ENCODE data around the gene MIS12.

The MIS12 gene

DNA sequence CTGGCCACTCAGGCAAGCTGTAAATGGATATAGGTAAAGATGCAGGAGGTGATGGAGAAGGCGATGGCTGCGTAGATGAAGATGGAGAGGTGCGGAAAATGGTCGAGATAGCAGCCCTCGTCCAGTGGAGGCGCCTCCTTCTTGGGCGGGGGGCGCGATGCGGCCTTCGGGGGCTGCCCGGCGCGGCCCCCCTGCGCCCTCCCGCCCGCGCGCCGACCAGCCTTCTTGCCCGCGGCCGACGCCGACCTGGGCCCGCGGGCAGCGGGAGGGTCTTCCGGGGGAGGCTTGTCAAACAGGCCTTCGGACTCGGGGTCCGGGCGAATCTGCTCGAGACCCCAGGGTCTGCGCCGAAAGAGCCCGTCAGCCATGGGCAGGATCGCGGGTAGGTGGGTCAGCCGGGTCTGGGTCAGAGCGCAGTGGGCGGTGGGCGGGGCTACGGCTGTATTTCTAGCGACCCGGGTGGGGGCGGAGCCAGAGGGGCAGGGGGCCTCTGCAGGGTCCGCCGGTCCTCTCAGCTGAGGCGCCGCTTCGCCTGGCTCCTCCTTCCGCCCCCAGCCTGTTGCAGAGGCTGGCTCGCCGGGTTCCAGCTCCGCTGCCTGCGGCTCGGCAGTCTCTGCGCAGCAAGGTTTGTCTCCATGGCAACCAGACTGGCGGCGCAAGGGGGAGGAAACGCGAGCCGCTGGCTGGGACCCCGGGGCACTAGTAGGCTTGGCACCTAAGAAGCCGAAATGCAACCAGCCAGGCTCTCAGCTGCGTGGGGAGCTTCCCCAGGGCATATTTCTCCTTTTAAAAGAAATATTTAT lies 14.4 kb downstream of the MIS12 start:
- DNase-seq: peak; percentile 59 to 66

DNA sequence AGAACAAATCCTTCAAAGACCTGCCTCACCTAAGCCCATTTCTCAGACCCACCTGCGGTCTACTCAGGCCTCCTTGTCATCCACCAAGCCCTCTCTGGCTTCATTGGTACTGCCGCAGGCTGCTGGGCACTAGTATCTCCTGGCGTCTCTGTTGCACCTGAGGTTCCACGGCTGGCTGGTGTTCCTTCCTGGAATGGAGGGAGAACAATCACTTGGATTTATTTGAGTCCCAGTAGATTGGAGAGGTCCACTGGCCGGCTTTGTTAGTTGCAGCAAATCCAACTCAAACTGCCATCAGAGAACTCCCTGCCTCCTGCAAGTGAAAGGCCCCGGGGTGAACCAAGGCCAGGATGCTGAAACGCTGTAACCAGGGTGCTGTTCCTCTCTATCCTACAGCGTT lies 15.3 kb downstream of the MIS12 start:
- no peak for DNase-seq

DNA sequence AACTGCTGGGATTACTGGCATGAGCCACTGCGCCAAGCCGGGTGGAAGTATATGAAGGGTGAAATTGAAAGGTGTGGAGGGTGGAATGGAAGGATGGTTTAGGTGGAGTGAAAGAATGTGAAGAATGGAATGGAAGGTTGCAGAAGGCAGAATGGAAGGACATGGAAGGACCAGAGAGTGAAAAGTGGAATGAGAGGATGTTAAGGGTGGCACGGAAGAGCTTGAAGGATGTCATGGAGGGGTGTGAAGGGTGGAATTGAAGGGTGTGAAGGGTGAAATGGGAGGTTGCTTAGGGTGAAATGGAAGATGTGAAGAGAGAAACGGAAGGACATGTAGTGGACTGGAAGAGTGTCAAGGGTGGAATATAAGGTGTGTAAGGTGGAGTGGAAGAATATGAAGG lies 16.2 kb downstream of the MIS12 start:
- DNase-seq: no peak

DNA sequence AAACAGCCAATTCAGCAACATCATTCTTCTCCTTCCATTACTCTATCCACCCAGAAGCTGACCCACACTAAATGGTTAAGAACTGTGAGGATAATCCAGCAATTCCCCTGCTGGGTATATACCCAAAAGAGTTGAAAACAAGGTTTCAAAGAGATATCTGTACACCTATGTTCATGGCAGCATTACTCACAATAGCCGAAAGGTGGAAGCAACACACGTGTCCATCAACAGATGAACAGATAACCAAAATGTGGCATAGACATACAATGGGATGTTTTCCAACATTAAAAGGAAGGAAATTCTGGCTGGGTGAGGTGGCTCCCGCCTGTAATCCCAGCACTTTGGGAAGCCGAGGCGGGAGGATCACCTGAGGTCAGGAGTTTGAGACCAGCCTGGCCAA lies 19.9 kb downstream of the MIS12 start:
- DNase-seq: no peak

DNA sequence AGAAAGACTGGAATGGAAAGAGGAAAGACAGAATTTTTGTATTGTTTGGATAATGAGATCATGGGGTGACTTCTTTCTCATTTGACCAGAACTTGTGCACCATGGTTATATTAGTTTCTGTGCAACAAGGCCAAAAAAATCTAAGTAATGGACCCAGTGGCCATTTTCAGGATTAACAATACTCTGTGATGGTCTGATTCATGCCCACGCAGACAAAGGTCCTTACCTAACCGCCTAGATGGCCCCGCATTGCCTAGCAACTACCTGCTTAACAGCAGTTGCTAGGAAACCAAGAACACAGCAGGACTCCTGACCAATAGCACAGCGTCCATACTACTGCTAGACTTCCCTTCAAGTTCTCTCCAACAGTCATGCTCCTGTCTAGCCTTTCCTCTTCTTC lies 22.4 kb downstream of the MIS12 start:
- peak; percentile 13 to 54 for DNase-seq

DNA sequence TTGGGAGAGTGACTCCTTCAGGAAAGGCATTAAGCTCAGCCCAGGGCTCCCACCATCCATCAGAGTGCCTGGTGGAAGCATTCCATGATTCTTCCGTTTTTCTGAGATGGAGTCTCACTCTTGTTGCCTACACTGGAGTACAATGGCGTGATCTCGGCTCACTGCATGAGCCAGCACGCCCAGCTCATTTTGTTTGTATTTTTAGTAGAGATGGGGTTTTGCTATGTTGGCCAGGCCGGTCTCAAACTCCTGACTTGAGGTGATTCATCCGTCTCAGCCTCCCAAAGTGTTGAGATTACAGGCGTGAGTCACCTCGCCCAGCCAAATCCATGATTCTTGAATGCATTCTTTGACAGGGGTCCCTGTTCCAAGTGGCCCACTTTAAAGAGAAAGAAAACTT lies 23.1 kb downstream of the MIS12 start:
- no peak for DNase-seq

DNA sequence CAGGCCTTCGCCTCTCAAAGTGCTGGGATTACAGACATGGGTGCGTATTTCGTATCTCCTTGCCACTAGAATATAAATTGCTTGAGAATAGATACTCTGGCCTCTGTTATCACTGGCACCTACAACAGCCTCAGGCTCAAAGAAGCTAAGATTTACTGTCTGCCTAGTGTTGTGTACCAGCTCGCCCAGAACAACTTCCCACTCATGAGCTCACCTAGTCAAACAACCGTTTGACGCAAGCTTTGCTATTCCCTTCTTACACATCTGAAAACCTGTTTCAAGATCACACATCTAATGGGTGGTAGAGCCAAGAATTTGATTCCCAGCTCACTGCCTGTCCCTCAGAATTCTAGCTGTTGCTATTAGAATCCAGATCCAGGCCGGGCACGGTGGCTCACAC lies 24.4 kb downstream of the MIS12 start:
- DNase-seq: no peak

DNA sequence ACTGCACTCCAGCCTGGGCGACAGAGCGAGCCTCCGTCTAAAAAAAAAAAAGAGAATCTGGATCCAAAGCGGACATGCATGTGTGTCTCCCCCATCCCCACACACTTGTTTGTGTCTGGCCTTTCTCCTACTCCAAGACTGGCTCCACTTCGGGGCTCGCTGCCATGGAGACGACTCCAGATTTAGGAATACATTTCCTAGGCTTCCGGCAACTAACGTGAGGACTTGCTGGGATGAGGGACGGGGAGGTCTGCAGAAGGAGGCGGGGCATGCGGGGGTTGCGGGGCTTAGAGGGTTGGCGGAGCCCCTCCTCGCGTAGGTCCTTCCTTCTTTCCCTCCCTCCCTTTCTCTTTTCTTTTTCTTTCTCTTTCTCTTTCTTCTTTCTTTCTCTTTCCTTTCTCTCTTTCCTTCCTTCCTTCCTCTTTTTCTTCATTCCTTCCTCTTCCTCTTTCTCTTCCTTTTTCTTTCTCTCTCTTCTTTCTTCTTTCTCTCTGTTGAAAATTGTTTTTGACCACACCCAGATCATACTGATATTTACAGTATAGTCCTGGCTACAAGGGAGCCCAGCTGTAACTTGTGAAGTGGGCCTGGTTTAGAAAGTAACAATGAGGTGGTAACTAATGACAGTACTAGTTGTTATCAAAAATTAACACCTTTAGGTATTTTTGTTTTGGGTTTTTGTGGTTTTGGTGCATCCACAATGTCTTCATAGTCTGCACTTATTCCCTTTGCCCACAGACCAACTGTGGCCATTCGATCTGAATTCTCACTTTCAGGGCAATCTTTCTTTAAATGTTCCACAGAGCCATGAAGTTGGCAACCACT lies 25.2 kb downstream of the MIS12 start:
- no peak for DNase-seq

DNA sequence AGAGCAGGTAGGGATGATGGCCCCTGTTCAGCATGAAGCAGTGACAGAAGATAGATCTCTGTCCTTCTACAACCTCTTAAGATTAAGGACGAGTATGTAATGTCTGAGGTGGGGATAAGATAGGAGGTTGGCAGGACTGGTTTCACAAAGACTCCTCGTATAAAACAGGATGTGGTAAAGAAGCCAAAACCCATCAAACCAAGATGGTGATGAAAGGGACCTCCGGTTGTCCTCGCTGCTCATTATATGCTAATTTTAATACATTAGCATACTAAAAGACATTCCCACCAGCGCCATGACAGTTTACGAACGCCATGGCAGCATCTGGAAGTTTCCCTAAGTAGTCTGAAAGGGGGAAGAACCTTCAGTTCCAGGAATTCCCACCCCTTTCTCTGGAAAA lies 27.3 kb downstream of the MIS12 start:
- no peak for DNase-seq

DNA sequence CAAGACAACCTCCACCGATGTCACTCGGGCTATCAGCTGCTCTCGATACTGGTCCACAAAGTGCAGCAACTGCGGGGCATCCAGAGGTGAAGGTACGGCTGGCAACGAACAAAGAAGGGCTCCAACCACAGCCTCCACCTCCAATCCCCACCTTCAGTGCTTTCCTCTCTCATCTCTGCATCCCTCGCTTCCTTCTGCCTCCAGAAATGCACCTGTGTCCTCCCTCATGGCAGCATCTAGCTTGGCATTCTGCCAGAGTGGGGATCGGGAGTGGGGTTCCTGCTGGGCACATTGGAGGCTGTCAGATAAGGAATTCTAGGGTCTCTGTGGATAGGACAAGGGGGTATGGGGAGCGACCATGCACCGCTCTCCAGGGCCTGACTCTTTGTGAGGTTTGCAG lies 28.6 kb downstream of the MIS12 start:
- no peak for DNase-seq

DNA sequence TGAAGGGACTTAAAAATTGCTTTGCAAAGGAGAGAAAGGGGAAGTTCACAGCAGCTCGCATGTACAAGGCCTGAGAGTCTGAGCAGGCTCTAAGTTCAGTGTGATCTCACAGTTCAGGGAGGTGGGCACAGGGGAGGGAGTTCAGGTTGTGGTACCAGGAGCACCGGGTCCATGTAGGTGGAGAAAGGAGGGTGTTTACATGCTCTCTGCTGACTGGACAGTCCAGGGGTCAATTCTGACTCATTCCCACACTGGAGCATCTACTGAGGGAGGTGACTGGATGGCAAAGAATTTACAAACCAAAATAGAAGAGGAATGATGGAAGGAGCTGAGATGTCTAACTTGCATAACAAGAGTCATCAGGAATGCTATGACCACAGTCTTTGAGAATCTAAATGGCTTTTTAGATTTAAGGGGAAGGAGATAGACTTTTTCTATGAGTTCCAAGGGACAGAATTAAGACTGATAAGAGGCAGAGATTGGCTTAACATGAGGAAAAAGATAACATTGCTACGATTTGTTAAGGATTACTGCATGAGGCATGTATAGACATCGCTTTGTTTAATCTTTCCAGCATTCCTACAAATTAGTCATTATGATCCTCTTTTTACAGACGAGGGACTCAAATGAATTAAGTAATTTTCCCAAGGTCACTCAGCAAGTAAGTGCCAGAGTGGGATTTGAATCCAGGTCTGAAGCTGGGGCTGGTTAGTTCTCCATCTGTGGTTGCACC lies 29.9 kb downstream of the MIS12 start:
- no peak for DNase-seq

DNA sequence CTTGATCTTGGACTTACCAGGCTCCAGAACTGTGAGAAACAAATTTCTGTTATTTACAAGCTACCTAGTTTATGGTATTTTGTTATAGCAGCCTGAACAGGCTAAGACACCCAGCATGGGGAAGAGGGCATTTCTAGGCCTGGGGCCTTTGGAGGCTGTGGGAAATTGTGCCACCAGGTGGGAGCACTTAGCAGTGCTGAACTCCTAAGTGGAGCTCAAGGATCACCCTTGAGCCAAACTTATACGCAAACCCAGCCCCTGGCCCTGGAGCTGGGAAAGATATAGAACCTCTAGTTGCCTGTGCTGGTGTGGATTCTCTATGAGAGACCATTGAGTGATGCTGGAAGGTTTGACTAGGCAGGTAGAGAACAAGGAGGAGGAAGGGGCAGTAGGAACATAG lies 36.1 kb downstream of the MIS12 start:
- DNase-seq: no peak

DNA sequence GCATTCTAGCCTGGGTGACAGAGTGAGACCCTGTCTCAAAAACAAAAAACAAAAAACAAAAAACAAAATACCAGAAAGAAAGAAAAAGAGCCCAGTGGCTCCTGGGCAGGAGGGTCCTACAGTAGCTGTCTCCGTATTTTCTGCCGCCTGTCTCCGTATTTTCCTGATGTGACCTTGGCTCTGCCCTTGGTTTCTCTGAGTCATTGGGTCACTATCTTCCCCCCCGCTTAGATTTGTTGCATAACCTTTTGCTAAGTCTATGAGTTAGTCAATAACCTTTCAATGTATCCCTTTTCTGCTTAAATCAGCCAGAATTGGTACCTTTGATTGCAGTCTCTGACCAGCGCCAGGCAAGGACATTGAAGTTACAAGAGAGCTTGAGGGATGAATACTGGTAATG lies 36.9 kb downstream of the MIS12 start:
- DNase-seq: no peak

DNA sequence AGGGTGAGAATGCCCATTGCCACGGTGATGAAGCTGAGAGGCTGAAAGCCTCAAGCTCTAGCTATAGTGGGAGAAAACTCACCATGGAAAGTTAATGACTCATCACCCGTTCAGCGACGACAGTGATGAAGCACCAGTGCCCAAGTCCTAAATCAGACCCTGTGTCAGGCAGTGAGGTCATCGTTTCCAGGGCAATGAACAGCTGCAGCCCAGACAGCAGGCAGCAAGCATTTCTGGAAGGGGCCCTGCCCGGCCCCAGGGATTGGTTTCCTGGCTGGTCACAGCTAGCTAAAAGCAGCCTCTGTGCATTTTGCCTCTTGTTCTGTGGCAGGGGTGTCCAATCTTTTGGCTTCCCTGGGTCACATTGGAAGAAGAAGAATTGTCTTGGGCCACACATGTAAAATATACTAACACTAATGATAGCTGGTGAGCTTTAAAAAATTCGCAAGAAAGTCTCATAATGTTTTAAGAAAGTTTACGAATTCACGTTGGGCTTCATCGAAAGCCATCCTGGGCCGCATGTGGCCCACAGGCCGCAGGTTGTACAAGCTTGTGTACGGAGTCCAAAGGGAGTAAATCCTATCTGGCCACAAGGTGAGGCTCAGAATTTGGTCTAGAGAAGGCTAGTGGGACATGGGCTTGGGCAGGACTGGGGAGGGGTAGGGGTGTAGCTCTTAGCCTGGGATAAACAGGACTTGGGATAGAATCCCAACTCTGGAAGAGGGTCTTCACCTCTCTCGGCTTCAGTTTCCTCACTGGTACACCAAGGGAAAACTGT lies 40.6 kb downstream of the MIS12 start:
- peak in 1 of 2 experiments; percentile 16 for DNase-seq

DNA sequence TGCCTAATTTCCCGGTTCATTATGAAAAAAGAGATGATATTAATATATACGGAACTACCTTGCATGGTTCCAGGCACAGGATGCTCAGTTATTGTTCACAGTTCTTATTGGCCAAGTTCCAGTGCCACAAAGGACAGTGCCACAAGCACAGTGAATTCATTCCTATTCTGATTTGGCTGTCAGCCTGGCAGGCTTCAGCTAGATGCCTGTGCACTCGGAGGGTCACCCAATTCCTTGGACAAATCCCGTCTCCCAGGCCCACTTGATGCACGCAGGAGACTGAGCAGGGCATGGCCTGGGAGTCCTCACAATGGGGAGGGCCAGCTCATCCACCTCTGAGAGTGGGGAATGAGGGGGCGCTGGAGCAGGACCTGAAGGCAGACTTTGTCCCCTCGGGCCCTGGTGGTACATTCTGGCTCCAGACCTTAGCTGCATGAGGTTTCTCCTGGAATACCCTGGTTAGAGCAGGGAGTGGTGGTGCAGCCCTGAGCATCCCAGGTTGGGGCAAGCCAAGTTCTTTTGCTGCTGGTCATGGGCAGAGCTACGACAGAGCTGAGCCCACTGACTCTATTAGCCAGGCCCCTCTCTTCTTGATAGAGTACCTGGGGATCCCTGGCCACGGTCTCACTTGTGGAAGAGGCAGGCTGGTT lies 41.4 kb downstream of the MIS12 start:
- no peak for DNase-seq

DNA sequence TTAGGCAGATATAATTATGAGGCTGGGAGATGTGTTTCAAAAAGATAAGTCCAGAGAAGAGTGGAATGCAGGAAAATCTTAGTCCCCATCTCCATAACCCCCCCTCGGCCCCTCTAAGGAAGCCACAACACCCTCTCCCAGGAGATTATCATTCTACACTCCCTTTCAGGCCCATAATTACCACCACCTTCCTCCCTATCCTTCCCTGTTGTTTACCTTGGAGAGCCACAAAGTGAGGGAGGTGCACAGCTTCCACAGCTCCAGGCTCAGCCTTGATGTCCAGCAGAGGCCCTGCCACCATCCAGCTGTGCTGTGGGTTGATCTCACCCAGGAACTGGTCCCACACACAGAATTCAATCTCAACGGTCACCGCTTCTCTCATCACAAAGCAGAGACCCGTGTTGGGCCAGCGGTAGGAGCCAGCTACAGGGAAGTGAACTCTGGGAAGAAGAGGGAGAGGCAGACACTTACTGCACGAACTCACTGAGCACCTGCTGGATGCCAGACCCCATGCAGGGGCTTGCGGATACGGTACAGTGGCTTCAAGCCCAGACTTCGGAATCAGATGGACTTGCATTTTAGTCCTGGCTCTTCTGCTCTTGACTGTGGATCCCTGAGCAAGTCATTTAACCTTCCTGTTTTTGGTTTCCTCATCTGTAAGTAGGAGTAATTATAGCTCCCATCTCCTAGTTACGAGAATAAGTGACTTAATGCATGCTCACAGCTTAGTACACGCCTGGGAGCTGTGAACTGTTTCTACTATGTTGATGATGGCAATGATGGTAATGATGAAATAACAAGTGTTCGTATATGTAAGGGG lies 44.1 kb downstream of the MIS12 start:
- no peak for DNase-seq

DNA sequence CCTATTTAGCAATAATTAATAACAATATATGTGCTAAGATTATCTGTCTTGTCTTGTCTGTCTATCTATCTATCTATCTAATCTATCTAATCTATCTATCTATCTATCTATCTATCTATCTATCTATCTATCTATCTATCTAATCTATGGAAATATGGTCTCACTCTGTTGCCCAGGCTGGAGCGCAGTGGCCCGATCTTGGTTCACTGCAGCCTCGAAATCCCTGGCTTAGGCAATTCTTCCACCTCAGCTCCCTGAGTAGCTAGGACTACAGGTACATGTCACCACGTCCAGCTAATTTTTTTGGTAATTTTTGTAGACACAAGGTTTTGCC lies 44.7 kb downstream of the MIS12 start:
- DNase-seq: no peak

DNA sequence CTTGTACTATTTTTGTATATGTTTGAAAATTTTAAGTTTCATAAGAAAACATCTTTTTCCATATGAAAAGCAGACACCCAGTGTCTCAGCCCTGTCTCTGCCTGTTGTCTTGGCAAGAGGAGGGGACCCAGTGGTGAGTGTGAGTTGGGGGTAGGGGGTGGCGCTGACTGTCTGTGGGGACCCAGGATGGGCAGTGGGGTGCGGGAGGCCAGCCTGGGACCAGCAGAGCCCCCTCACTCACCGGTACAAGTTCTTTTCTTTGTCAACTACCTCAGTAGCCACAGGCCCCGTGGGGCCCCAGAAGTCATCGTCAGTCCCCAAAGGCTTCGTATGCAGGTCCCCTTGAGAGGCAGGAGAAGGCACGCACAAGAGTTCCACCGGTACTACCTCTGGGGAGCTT lies 46.2 kb downstream of the MIS12 start:
- no peak for DNase-seq

DNA sequence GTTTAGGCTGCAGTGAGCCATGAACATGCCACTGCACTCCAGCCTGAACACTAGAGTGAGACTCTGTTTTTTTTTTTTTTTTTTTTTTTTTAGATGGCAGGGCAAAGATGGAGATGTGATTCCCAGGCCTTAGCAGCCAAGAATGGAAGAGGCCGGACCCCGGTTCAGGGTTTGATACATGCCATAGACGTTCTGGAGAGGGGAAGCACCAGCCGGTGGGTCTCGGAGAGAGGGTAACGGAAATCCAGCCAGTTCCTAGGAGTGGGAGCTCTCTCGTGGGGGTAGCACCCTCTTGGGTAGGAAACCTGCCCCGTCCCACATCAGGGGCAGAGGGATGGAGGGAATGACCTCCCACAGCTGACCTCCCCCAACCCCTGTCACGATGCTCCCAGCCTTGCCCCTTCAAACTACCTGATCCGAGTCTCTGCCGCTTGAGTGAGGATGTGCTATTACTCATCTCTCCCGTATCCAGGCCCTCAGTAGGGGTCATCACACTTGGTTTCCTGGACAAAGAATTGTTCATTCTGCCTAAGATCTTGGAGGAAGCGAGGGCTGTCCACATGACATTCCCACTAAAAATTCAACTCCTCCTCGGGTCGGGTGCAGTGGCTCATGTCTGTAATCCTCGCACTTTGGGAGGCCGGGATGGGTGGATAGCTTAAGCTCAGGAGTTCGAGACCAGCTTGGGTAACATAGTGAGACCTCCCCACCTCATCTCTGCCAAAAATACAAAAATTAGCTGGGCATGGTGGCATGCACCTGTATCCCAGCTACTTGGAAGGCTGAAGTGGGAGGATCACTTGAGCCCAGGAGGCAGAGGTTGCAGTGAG lies 47.3 kb downstream of the MIS12 start:
- no peak for DNase-seq

DNA sequence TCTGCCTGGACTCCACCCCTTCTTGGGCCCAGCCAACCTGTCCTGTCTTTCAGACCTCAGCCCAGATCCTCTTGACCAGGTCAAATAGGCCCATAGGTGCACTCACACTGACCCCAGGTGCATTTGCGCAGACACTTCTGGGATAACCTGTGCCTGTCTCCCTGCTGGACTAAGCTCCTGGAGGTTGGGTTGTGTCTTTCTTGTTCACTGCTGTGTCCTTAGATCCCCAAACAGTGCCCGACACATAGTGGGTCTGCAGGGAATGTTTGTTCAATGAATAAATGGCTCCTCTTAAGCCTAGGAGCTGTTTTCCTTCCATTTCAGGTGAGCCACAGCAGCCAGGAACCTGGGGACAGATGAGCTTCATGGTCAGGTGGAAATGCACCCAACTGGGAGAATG lies 49.1 kb downstream of the MIS12 start:
- no peak for DNase-seq

Measured in NCI-H187 (cell line).